ENCODE data around the gene PLEKHM2. TPM values are rescaled to one million over a fixed set of nuclear protein-coding genes. Genes with fewer than 3 reads are reported as not detected.

PLEKHM2 gene
- total RNA-seq, 3 donors from 2014 or later (not counting 1 experiment from before 2014, with no cell fraction given) = 47.8 to 61.0 (median 50.9) TPM

GRCh38 chr1:15707239-15707925, 23.3 kb downstream of the PLEKHM2 start:
- peaks cover 19 to 38% of the 10 kb centered on the region in 2 donors for H3K4me1 Mint-ChIP-seq
- H3K27ac ChIP-seq (ENCODE audit: low read length) = no peak overlapping the region
- DNase-seq (no peak), ATAC-seq (no peak)
- H3K9me3 Mint-ChIP-seq = no peaks in the 10 kb centered on the region
- no peaks in the 10 kb centered on the region for H3K9me3 ChIP-seq (ENCODE audit: control insufficient read depth, insufficient read depth, low read length)
- intact Hi-C loops (cut with micrococcal nuclease) = no loop called here
- H3K4me1 ChIP-seq (ENCODE audit: control insufficient read depth, insufficient read depth, low read length) = no peaks in the 10 kb centered on the region
- no peak overlapping the region for H3K4me3 ChIP-seq (ENCODE audit: low read length)
- no peaks in the 10 kb centered on the region for H3K27me3 ChIP-seq (ENCODE audit: control insufficient read depth, insufficient read depth, low read length)
- TF ChIP-seq CTCF (IDR thresholded peaks at IDR 0.05) = no peak
- no peak overlapping the region for H3K27ac Mint-ChIP-seq
- H3K36me3 Mint-ChIP-seq = no peaks in the 10 kb centered on the region
- WGBS (ENCODE audit: insufficient coverage) = 94% methylated on average over 8 of the region's 8 CpGs
- no peaks in the 10 kb centered on the region for H3K36me3 ChIP-seq (ENCODE audit: control insufficient read depth, insufficient read depth, low read length)
- no peak overlapping the region for H3K4me3 Mint-ChIP-seq
- no peaks in the 10 kb centered on the region for H3K27me3 Mint-ChIP-seq (ENCODE audit: low read depth in 2 of 2)

- H3K4me3 Mint-ChIP-seq = no peak overlapping the region
- H3K27me3 ChIP-seq (ENCODE audit: control insufficient read depth, insufficient read depth, low read length) = no peaks in the 10 kb centered on the region
These were observed 24.5 kb downstream of the PLEKHM2 start for GRCh38 chr1:15708486-15709137.

GRCh38 chr1:15709226-15709625, 25.1 kb downstream of the PLEKHM2 start:
- H3K36me3 Mint-ChIP-seq = no peaks in the 10 kb centered on the region
- intact Hi-C loops (cut with micrococcal nuclease) = no loop called here
- Histone ChIP-seq H3K4me3 (ENCODE audit: low read length) (no peak overlapping the region), H3K36me3 (ENCODE audit: control insufficient read depth, insufficient read depth, low read length) (no peaks in the 10 kb centered on the region), H3K9me3 (ENCODE audit: control insufficient read depth, insufficient read depth, low read length) (no peaks in the 10 kb centered on the region), H3K4me1 (ENCODE audit: control insufficient read depth, insufficient read depth, low read length) (no peaks in the 10 kb centered on the region), H3K27me3 (ENCODE audit: control insufficient read depth, insufficient read depth, low read length) (no peaks in the 10 kb centered on the region), H3K27ac (ENCODE audit: low read length) (no peak overlapping the region)
- no peaks in the 10 kb centered on the region for H3K27me3 Mint-ChIP-seq (ENCODE audit: low read depth in 2 of 2)
- ATAC-seq (no peak), DNase-seq (no peak)
- WGBS (ENCODE audit: insufficient coverage) = 100% methylated on average over 4 of the region's 4 CpGs
- no peak overlapping the region for H3K4me3 Mint-ChIP-seq
- TF ChIP-seq CTCF (IDR thresholded peaks at IDR 0.05) = no peak
- H3K4me1 Mint-ChIP-seq = peaks cover 12 to 26% of the 10 kb centered on the region in 2 donors
- no peaks in the 10 kb centered on the region for H3K9me3 Mint-ChIP-seq
- H3K27ac Mint-ChIP-seq = no peak overlapping the region

More at GRCh38 chr1:15708486-15709137, 24.5 kb downstream of the PLEKHM2 start:
- ATAC-seq = no peak
- Histone ChIP-seq H3K27ac (ENCODE audit: low read length) (no peak overlapping the region), H3K36me3 (ENCODE audit: control insufficient read depth, insufficient read depth, low read length) (no peaks in the 10 kb centered on the region), H3K9me3 (ENCODE audit: control insufficient read depth, insufficient read depth, low read length) (no peaks in the 10 kb centered on the region), H3K4me1 (ENCODE audit: control insufficient read depth, insufficient read depth, low read length) (no peaks in the 10 kb centered on the region), H3K4me3 (ENCODE audit: low read length) (no peak overlapping the region)
- no peaks in the 10 kb centered on the region for H3K27me3 Mint-ChIP-seq (ENCODE audit: low read depth in 2 of 2)
- H3K27ac Mint-ChIP-seq = no peak overlapping the region
- no peaks in the 10 kb centered on the region for H3K9me3 Mint-ChIP-seq
- no peak for TF ChIP-seq CTCF (IDR thresholded peaks at IDR 0.05)
- no peaks in the 10 kb centered on the region for H3K36me3 Mint-ChIP-seq
- peaks cover 12 to 29% of the 10 kb centered on the region in 2 donors for H3K4me1 Mint-ChIP-seq
- no peak for DNase-seq
- WGBS (ENCODE audit: insufficient coverage) = 95% methylated on average over 14 of the region's 15 CpGs
- intact Hi-C loops (cut with micrococcal nuclease) = no loop called here
